SJCRH30 (cell line): Measurements from ENCODE around the gene SCAPER. TPM values are rescaled to one million over a fixed set of nuclear protein-coding genes. Genes with fewer than 3 reads are reported as not detected.

Experiments
- DNase-seq, 2 experiments: peaks; one replicate each; pipeline ENCODE4 v3.0.0-alpha.2; 2015 to 2020
- H3K27ac ChIP-seq: fragments of 250-450 bp; sonication (Bioruptor Pico); 2 replicates; pipeline ENCODE4 v1.5.1; 2020; ENCODE audit warnings: mild to moderate bottlenecking, moderate library complexity
- H3K27me3 ChIP-seq: fragments of 250-450 bp; sonication (Bioruptor Pico); 2 replicates; pipeline ENCODE4 v1.5.1; 2020; ENCODE audit warnings: mild to moderate bottlenecking, moderate library complexity
- H3K36me3 ChIP-seq: fragments of 250-450 bp; sonication (Bioruptor Pico); 2 replicates; pipeline ENCODE4 v1.5.1; 2020; ENCODE audit warnings: mild to moderate bottlenecking, moderate library complexity
- H3K4me1 ChIP-seq: fragments of 250-450 bp; sonication (Bioruptor Pico); 2 replicates; pipeline ENCODE4 v1.5.1; 2020; ENCODE audit warnings: mild to moderate bottlenecking, moderate library complexity
- H3K4me3 ChIP-seq: fragments of 250-450 bp; sonication (Bioruptor Pico); 2 replicates; pipeline ENCODE4 v1.5.1; 2020; ENCODE audit warnings: mild to moderate bottlenecking, moderate library complexity
- H3K9me3 ChIP-seq: fragments of 250-450 bp; sonication (Bioruptor Pico); replicated peaks from 2 replicates; pipeline ENCODE4 v1.5.1; 2020; ENCODE audit warnings: mild to moderate bottlenecking, moderate library complexity
- total RNA-seq: library from RNA; depleted of rRNA; stranded (reverse); fragments of >200 nt; shearing (Covaris generic); gene quantifications from 2 replicates; pipeline ENCODE4 v1.2.3, GENCODE V29; 2014

The SCAPER gene
- total RNA-seq, 1 experiment from 2014 or later: 15.1 TPM

GRCh38 chr15:76668900-76669299 is 236.2 kb downstream of the SCAPER start:
- no peak for DNase-seq
- Histone ChIP-seq H3K4me1 (no peaks in the 10 kb centered on the region; the same call in 1 of the 2 replicates), H3K36me3 (no peaks in the 10 kb centered on the region), H3K27ac (no peak overlapping the region), H3K4me3 (no peak overlapping the region), H3K27me3 (no peaks in the 10 kb centered on the region), H3K9me3 (no peaks in the 10 kb centered on the region)

GRCh38 chr15:76667943-76668715 is 237.0 kb downstream of the SCAPER start:
- H3K36me3 ChIP-seq: no peaks in the 10 kb centered on the region
- H3K27me3 ChIP-seq: no peaks in the 10 kb centered on the region
- H3K4me3 ChIP-seq: no peak overlapping the region
- DNase-seq: no peak
- no peak overlapping the region for H3K27ac ChIP-seq
- H3K9me3 ChIP-seq: no peaks in the 10 kb centered on the region
- H3K4me1 ChIP-seq: no peaks in the 10 kb centered on the region; the same call in 1 of the 2 replicates

GRCh38 chr15:76664895-76665294 is 240.2 kb downstream of the SCAPER start:
- no peak for DNase-seq
- no peaks in the 10 kb centered on the region for H3K9me3 ChIP-seq
- H3K4me1 ChIP-seq: no peaks in the 10 kb centered on the region; the same call in 1 of the 2 replicates
- no peak overlapping the region for H3K27ac ChIP-seq
- H3K27me3 ChIP-seq: no peaks in the 10 kb centered on the region
- H3K4me3 ChIP-seq: no peak overlapping the region
- H3K36me3 ChIP-seq: no peaks in the 10 kb centered on the region

- DNase-seq: no peak
- Histone ChIP-seq H3K4me3 (no peak overlapping the region), H3K36me3 (no peaks in the 10 kb centered on the region)
These were observed 240.7 kb downstream of the SCAPER start for GRCh38 chr15:76664411-76664810.

GRCh38 chr15:76663529-76663928 is 241.6 kb downstream of the SCAPER start:
- no peaks in the 10 kb centered on the region for H3K36me3 ChIP-seq
- H3K4me1 ChIP-seq: no peaks in the 10 kb centered on the region; the same call in 1 of the 2 replicates
- DNase-seq: no peak
- H3K9me3 ChIP-seq: no peaks in the 10 kb centered on the region
- H3K4me3 ChIP-seq: no peak overlapping the region
- no peaks in the 10 kb centered on the region for H3K27me3 ChIP-seq
- H3K27ac ChIP-seq: no peak overlapping the region

More at GRCh38 chr15:76664411-76664810, 240.7 kb downstream of the SCAPER start:
- Histone ChIP-seq H3K9me3 (no peaks in the 10 kb centered on the region), H3K27ac (no peak overlapping the region), H3K27me3 (no peaks in the 10 kb centered on the region), H3K4me1 (no peaks in the 10 kb centered on the region; the same call in 1 of the 2 replicates)

- no peak for DNase-seq
- Histone ChIP-seq H3K27me3 (no peaks in the 10 kb centered on the region), H3K9me3 (no peaks in the 10 kb centered on the region), H3K4me1 (no peaks in the 10 kb centered on the region), H3K4me3 (no peak overlapping the region), H3K27ac (no peak overlapping the region), H3K36me3 (0 out of 2 replicates have a peak, but pooled peaks cover 2% of the 10 kb centered on the region)
These were observed 256.3 kb downstream of the SCAPER start for GRCh38 chr15:76648732-76649444.

- Histone ChIP-seq H3K4me1 (no peaks in the 10 kb centered on the region), H3K27ac (no peak overlapping the region), H3K4me3 (no peak overlapping the region), H3K36me3 (0 out of 2 replicates have a peak, but pooled peaks cover 2% of the 10 kb centered on the region), H3K9me3 (no peaks in the 10 kb centered on the region), H3K27me3 (no peaks in the 10 kb centered on the region)
- DNase-seq: no peak
These were observed 257.5 kb downstream of the SCAPER start for GRCh38 chr15:76647612-76648011.

- no peaks in the 10 kb centered on the region for H3K4me1 ChIP-seq
- DNase-seq: no peak
- no peaks in the 10 kb centered on the region for H3K27me3 ChIP-seq
- no peaks in the 10 kb centered on the region; the same call in 1 of the 2 replicates for H3K36me3 ChIP-seq
- H3K4me3 ChIP-seq: no peak overlapping the region
- no peak overlapping the region for H3K27ac ChIP-seq
- no peaks in the 10 kb centered on the region for H3K9me3 ChIP-seq
These were observed 260.5 kb downstream of the SCAPER start for GRCh38 chr15:76644646-76645045.

- peak in 1 of 2 experiments; percentile 11 for DNase-seq
- Histone ChIP-seq H3K27me3 (no peaks in the 10 kb centered on the region), H3K4me1 (no peaks in the 10 kb centered on the region), H3K4me3 (no peak overlapping the region), H3K27ac (no peak overlapping the region), H3K36me3 (no peaks in the 10 kb centered on the region; the same call in 1 of the 2 replicates), H3K9me3 (no peaks in the 10 kb centered on the region)
These were observed 262.5 kb downstream of the SCAPER start for GRCh38 chr15:76642671-76643070.

GRCh38 chr15:76637166-76637565 is 268.0 kb downstream of the SCAPER start:
- H3K4me3 ChIP-seq: no peak overlapping the region
- H3K9me3 ChIP-seq: 0 out of 2 replicates have a peak, but pooled peaks cover 4% of the 10 kb centered on the region
- H3K36me3 ChIP-seq: no peaks in the 10 kb centered on the region; the same call in 1 of the 2 replicates
- 0 out of 2 replicates have a peak, but pooled peaks cover 2% of the 10 kb centered on the region for H3K4me1 ChIP-seq
- H3K27ac ChIP-seq: no peak overlapping the region
- DNase-seq: no peak
- H3K27me3 ChIP-seq: no peaks in the 10 kb centered on the region

GRCh38 chr15:76636059-76636458 is 269.1 kb downstream of the SCAPER start:
- Histone ChIP-seq H3K4me3 (no peak overlapping the region), H3K9me3 (0 out of 2 replicates have a peak, but pooled peaks cover 4% of the 10 kb centered on the region), H3K4me1 (0 out of 2 replicates have a peak, but pooled peaks cover 2% of the 10 kb centered on the region), H3K27ac (no peak overlapping the region), H3K36me3 (no peaks in the 10 kb centered on the region), H3K27me3 (no peaks in the 10 kb centered on the region)
- DNase-seq: no peak

- Histone ChIP-seq H3K27me3 (no peaks in the 10 kb centered on the region), H3K9me3 (no peaks in the 10 kb centered on the region), H3K4me3 (no peak overlapping the region), H3K4me1 (no peaks in the 10 kb centered on the region), H3K36me3 (no peaks in the 10 kb centered on the region), H3K27ac (no peak overlapping the region)
- no peak for DNase-seq
These were observed 278.5 kb downstream of the SCAPER start for GRCh38 chr15:76626611-76627010.

- Histone ChIP-seq H3K27me3 (no peaks in the 10 kb centered on the region), H3K36me3 (no peaks in the 10 kb centered on the region; the same call in 1 of the 2 replicates), H3K4me1 (no peaks in the 10 kb centered on the region), H3K27ac (no peak overlapping the region), H3K9me3 (no peaks in the 10 kb centered on the region), H3K4me3 (no peak overlapping the region)
- no peak for DNase-seq
These were observed 279.9 kb downstream of the SCAPER start for GRCh38 chr15:76625267-76625666.

- Histone ChIP-seq H3K4me1 (no peaks in the 10 kb centered on the region), H3K4me3 (no peak overlapping the region), H3K27me3 (no peaks in the 10 kb centered on the region), H3K36me3 (no peaks in the 10 kb centered on the region), H3K9me3 (0 out of 2 replicates have a peak, but pooled peaks cover 6% of the 10 kb centered on the region), H3K27ac (no peak overlapping the region)
- no peak for DNase-seq
These were observed 290.4 kb downstream of the SCAPER start for GRCh38 chr15:76614725-76615124.
